ENCODE results near the gene HEBP1. TPM values are rescaled to one million over a fixed set of nuclear protein-coding genes. Genes with fewer than 3 reads are reported as not detected.

HEBP1 gene
- total RNA-seq, 1 donor from 2014 or later: 13.0 TPM

DNA sequence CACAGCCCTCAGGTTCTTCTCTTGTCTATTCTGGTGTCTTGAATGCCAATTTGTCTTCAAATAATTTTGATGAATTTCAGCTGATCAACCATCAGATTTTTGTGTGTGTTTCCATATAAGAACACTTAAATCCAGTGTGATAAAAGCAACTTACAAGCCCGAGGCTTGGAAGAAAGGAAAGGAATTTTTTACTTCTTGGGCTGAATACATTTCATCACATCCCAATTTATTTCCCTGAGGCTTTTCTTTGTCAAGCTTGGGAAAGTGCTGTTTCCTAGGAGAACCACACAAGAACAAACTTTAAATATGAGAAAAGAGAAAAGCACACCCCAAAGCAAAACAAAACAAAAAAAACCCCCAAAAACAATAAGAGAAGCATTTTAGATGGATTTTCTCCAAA, 74.7 kb downstream of the HEBP1 start:
- H3K4me3 ChIP-seq (ENCODE audit: low read depth, low read length): no peak overlapping the region
- DNase-seq (ENCODE audit: low read depth): no peak
- TF ChIP-seq, protein P1, sequence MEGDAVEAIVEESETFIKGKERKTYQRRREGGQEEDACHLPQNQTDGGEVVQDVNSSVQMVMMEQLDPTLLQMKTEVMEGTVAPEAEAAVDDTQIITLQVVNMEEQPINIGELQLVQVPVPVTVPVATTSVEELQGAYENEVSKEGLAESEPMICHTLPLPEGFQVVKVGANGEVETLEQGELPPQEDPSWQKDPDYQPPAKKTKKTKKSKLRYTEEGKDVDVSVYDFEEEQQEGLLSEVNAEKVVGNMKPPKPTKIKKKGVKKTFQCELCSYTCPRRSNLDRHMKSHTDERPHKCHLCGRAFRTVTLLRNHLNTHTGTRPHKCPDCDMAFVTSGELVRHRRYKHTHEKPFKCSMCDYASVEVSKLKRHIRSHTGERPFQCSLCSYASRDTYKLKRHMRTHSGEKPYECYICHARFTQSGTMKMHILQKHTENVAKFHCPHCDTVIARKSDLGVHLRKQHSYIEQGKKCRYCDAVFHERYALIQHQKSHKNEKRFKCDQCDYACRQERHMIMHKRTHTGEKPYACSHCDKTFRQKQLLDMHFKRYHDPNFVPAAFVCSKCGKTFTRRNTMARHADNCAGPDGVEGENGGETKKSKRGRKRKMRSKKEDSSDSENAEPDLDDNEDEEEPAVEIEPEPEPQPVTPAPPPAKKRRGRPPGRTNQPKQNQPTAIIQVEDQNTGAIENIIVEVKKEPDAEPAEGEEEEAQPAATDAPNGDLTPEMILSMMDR (conservative IDR thresholded peaks at IDR 0.05; ENCODE audit: low read depth, low read length): no peak

Other genes starting within 250 kb of the HEBP1 start
- gene APOLD1, start 214.6 kb downstream of the HEBP1 start, total RNA-seq: 1.5 and 3.1 TPM in 2 replicates
- 106 and 110 TPM in 2 replicates for gene DDX47, start 186.9 kb downstream of the HEBP1 start, total RNA-seq
- 84.4 and 142 TPM in 2 replicates for gene GPRC5A, start 108.7 kb downstream of the HEBP1 start, total RNA-seq
- gene GPRC5D, start 48.1 kb downstream of the HEBP1 start, total RNA-seq: not detected in 2 replicates
- gene FAM234B, start 44.1 kb upstream of the HEBP1 start, total RNA-seq: 3.8 and 6.4 TPM in 2 replicates
- 0.75 and 1.2 TPM in 2 replicates for gene GSG1, start 103.4 kb upstream of the HEBP1 start, total RNA-seq
- 117 and 166 TPM in 2 replicates for gene EMP1, start 196.5 kb upstream of the HEBP1 start, total RNA-seq

All from epithelial cell of proximal tubule (primary cell).